ENCODE results near the gene ASIC4. TPM values are rescaled to one million over a fixed set of nuclear protein-coding genes. Genes with fewer than 3 reads are reported as not detected.

Gene ASIC4
- polyA plus RNA-seq (2011; rRNA removed) (0.04 and 0.09 TPM in 2 replicates), polyA minus RNA-seq (2011; rRNA and poly(A)+ RNA removed) (0.09 TPM in 1 of 2 replicates, not detected in the other)

- DNase-seq (ENCODE audit: low read depth), result no peak
- ChIA-PET POLR2A (no interaction called here), CTCF (interaction anchor here (2.7 to 42.0 kb wide), 3 partner anchors 3 to 113 kb away, joined by 7 to 872 read pairs (median 872); partner anchors contain the start of genes ASIC4, CHPF, GMPPA and TMEM198)
- Histone ChIP-seq H3K4me3 (ENCODE audit: low read depth, low read length) (no peak within 1 kb of the TSS), H3K36me3 (ENCODE audit: control insufficient read depth, insufficient read depth, low read length) (no peaks in the 10 kb centered on the region), H3K27me3 (ENCODE audit: control insufficient read depth, insufficient read depth, low read length) (peaks cover 30% of the 10 kb centered on the region)
- TF ChIP-seq CTCF (IDR thresholded peaks at IDR 0.05; ENCODE audit: insufficient read depth, low read depth, low read length), result no peak
These were observed at the start of gene ASIC4 for GRCh38 chr2:219514196-219514761. TSS of gene ASIC4 (plus strand) at chr2:219514482. CDS start at chr2:219514725, 243 bp downstream.

- CTCF ChIA-PET, result no interaction called here
- DNase-seq (ENCODE audit: low read depth), result no peak
- TF ChIP-seq CTCF (IDR thresholded peaks at IDR 0.05; ENCODE audit: insufficient read depth, low read depth, low read length), result no peak
- H3K36me3 ChIP-seq (ENCODE audit: control insufficient read depth, insufficient read depth, low read length), result peaks cover 53% of the 10 kb centered on the region
- no peaks in the 10 kb centered on the region for H3K27me3 ChIP-seq (ENCODE audit: control insufficient read depth, insufficient read depth, low read length)
- POLR2A ChIA-PET, result no interaction called here
- no peak overlapping the region for H3K4me3 ChIP-seq (ENCODE audit: low read depth, low read length)
These were observed 48.4 kb upstream of the ASIC4 start for GRCh38 chr2:219465659-219466561.

- Histone ChIP-seq H3K36me3 (ENCODE audit: control insufficient read depth, insufficient read depth, low read length) (peaks cover 53% of the 10 kb centered on the region), H3K4me3 (ENCODE audit: low read depth, low read length) (no peak overlapping the region), H3K27me3 (ENCODE audit: control insufficient read depth, insufficient read depth, low read length) (no peaks in the 10 kb centered on the region)
- CTCF ChIA-PET, result interaction anchor here (0.8 to 3.0 kb wide), 9 partner anchors 8 to 75 kb away, joined by 3 to 17 read pairs (median 6); partner anchors contain the start of gene GMPPA
- DNase-seq (ENCODE audit: low read depth), result no peak
- no peak for TF ChIP-seq CTCF (IDR thresholded peaks at IDR 0.05; ENCODE audit: insufficient read depth, low read depth, low read length)
- POLR2A ChIA-PET, result no interaction called here
These were observed 47.2 kb upstream of the ASIC4 start for GRCh38 chr2:219466816-219467735.

- Histone ChIP-seq H3K27me3 (ENCODE audit: control insufficient read depth, insufficient read depth, low read length) (no peaks in the 10 kb centered on the region), H3K4me3 (ENCODE audit: low read depth, low read length) (no peak overlapping the region), H3K36me3 (ENCODE audit: control insufficient read depth, insufficient read depth, low read length) (peaks cover 51% of the 10 kb centered on the region)
- POLR2A ChIA-PET, result no interaction called here
- no peak for TF ChIP-seq CTCF (IDR thresholded peaks at IDR 0.05; ENCODE audit: insufficient read depth, low read depth, low read length)
- CTCF ChIA-PET, result interaction anchor here (0.8 to 3.0 kb wide), 9 partner anchors 9 to 76 kb away, joined by 3 to 17 read pairs (median 6); partner anchors contain the start of gene GMPPA
- DNase-seq (ENCODE audit: low read depth), result no peak
These were observed 46.6 kb upstream of the ASIC4 start for GRCh38 chr2:219467736-219468075.

Data from BJ (cell line).